Tibial artery (tissue), 4 donors: ENCODE measurements around the gene NRCAM.

Experiments
- DNase-seq, 2 donors: peaks; one replicate each; pipeline ENCODE4 v3.0.0-alpha.2; 2019
- H3K27ac ChIP-seq, 2 donors: fragments of 200-600 bp; sonication (generic) in 1 of 2; 1 replicate in 1 of 2; 2 replicates in 1 of 2; pipeline ENCODE4 v1.5.1; 2018 to 2019; ENCODE audit warnings: mild to moderate bottlenecking in 1 of 2
- H3K27me3 ChIP-seq, 2 donors: fragments of 200-600 bp; sonication (generic) in 1 of 2; one replicate each; pipeline versions ENCODE4 v1.5.1 to v1.6.0; 2016 to 2019
- H3K36me3 ChIP-seq, 3 donors: fragments of 200-600 bp; sonication (generic) in 2 of 3; one replicate each; pipeline ENCODE4 v1.5.1; 2016 to 2019; ENCODE audit warnings: mild to moderate bottlenecking in 2 of 3
- H3K4me1 ChIP-seq, 4 donors: fragments of 200-600 bp; sonication (generic) in 2 of 4; 1 replicate in 3 of 4; 2 replicates in 1 of 4; pipeline ENCODE4 v1.5.1; 2016 to 2019
- H3K4me3 ChIP-seq, 2 donors: fragments of 200-600 bp; sonication (generic) in 1 of 2; 1 replicate in 1 of 2; 2 replicates in 1 of 2; pipeline ENCODE4 v1.5.1; 2018 to 2019; ENCODE audit warnings: mild to moderate bottlenecking in 2 of 2
- H3K9me3 ChIP-seq, 3 donors: fragments of 200-600 bp; sonication (generic) in 1 of 3; one replicate each; pipeline ENCODE4 v1.5.1; 2016 to 2019
- intact Hi-C: fragments of 100-400 bp; cut with DNase I; formaldehyde crosslinking; loops from one replicate; pipeline ENCODE4 v1.15.0; 2023; ENCODE audit warnings: low total_unique reads
- TF ChIP-seq, protein P1 (sequence below), 2 experiments: fragments of 200-600 bp in 1 of 2; fragments of 450-650 bp in 1 of 2; IDR thresholded peaks; one replicate each; pipeline ENCODE4 v1.5.1; 2017 to 2019; ENCODE audit warnings: antibody characterized with exemption in 2 of 2, mild to moderate bottlenecking in 1 of 2, moderate library complexity in 1 of 2

Gene NRCAM

DNA sequence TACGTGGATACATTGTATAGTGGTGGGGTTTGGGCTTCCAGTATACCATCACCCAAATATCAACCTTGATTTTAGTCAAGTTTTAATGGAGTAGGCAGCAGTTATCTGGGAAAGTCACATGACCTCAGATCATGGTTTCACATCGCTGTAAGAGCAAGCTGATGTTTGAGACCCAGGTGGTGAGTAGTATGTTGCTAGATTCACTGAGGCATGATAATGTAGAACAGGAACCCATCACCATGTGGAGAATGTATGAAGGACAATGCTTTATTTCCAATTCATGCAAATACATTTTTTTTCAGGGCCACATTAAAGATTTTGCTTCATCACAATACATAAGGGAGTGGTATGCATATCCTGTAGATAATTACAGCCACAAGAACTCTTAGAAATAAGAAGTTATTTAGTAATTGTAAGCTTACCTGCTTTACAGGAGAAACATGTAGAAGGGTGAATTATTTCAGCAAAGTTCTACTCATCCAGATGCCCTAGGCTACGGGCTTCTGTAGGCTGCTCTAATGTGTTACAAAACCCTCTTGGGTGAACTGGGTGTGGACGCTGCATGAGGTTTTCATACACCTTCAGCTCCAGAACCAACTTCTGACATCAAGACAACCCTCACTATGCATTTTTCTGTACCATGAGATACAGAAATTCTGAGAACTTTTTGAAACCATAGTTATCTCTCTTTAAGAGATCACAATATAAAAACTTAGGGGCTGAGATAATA, 298.5 kb downstream of the NRCAM start:
- TF ChIP-seq, protein P1, sequence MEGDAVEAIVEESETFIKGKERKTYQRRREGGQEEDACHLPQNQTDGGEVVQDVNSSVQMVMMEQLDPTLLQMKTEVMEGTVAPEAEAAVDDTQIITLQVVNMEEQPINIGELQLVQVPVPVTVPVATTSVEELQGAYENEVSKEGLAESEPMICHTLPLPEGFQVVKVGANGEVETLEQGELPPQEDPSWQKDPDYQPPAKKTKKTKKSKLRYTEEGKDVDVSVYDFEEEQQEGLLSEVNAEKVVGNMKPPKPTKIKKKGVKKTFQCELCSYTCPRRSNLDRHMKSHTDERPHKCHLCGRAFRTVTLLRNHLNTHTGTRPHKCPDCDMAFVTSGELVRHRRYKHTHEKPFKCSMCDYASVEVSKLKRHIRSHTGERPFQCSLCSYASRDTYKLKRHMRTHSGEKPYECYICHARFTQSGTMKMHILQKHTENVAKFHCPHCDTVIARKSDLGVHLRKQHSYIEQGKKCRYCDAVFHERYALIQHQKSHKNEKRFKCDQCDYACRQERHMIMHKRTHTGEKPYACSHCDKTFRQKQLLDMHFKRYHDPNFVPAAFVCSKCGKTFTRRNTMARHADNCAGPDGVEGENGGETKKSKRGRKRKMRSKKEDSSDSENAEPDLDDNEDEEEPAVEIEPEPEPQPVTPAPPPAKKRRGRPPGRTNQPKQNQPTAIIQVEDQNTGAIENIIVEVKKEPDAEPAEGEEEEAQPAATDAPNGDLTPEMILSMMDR (IDR thresholded peaks at IDR 0.05), result no peak
- intact Hi-C loops, result no loop called here
- H3K4me3 ChIP-seq, result no peak overlapping the region
- no peaks in the 10 kb centered on the region for H3K4me1 ChIP-seq
- no peak for DNase-seq
- no peak overlapping the region for H3K27ac ChIP-seq
- H3K36me3 ChIP-seq, result no peaks in the 10 kb centered on the region
- no peaks in the 10 kb centered on the region for H3K27me3 ChIP-seq
- H3K9me3 ChIP-seq, result no peaks in the 10 kb centered on the region

DNA sequence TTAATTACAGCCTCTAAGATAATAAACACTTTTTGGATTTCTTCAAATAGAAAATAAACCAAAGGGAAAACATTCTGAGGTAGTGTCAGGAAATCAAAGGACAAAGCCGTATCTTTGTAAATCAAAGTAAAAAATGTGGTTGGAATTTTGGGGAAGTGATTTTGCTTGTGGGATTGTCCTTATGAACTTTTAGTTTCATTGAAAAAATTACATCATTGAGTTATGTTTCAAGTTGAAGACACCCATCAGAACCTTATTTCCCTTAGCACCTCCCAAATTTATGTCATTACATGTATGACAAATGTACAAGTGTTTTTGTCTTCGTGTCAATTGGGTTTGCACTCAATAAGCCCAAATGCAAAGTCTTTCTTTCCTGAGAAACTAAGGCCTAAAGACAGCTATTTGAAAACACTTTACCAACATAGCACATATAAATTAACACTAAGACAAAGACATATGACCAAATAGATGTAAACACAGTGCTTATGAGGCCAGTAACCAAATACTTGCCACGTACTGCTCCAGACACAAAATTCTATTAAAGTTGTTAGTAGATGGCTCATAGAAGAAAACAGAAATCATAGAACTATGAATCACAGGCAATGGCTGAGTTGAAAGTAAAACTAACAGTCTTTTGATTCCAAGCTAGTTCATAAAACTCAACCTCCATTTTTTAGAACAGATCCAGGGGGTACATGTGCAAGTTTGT, 299.2 kb downstream of the NRCAM start:
- intact Hi-C loops, result no loop called here
- Histone ChIP-seq H3K36me3 (no peaks in the 10 kb centered on the region), H3K9me3 (no peaks in the 10 kb centered on the region), H3K4me3 (no peak overlapping the region), H3K4me1 (no peaks in the 10 kb centered on the region), H3K27ac (no peak overlapping the region), H3K27me3 (no peaks in the 10 kb centered on the region)
- TF ChIP-seq, protein P1 (IDR thresholded peaks at IDR 0.05), result no peak
- no peak for DNase-seq

DNA sequence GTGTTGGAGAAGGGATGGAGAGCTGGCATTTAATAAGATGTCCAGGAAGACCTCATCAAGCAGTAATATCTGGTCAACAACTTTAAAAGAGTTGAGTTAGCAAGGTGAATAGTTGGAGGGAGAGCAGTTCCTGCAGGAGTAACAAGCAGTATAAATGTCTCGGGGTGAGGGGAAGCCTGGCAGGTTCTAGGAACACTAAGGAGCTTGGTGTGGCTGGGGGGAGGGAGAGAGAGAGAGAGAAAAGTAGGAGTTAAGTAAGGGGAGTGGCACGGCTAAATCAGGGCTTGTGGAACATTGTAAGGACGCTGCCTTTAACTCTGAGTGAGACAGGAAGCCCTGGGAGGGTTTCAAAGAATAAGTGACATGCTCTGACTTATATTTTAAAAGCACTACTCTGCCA, 304.0 kb downstream of the NRCAM start:
- no peaks in the 10 kb centered on the region for H3K4me1 ChIP-seq
- intact Hi-C loops, result no loop called here
- no peak overlapping the region for H3K4me3 ChIP-seq
- no peaks in the 10 kb centered on the region for H3K36me3 ChIP-seq
- DNase-seq, result no peak
- TF ChIP-seq, protein P1 (IDR thresholded peaks at IDR 0.05), result no peak
- no peaks in the 10 kb centered on the region for H3K9me3 ChIP-seq
- no peaks in the 10 kb centered on the region for H3K27me3 ChIP-seq
- no peak overlapping the region for H3K27ac ChIP-seq

DNA sequence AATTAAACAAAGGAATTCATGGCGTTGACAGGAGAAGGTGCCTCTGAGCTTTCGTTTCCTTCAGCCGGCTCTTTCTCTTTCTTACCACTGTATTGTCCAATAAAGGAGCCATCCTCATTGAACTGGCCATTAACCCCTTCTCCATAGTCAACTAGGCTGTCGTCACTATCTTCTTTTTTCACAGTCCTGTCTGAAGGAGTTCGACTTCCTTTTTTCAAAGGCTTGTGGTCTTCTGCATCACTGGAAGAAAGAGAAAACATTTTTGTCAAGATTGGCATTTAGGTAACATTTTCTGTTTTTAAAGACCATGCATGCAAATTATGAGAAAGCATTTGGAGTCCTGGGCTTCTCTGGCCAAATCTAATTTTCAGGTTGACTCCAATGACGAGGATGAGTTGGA, 306.3 kb downstream of the NRCAM start:
- TF ChIP-seq, protein P1 (IDR thresholded peaks at IDR 0.05), result no peak
- no peak overlapping the region for H3K27ac ChIP-seq
- H3K4me3 ChIP-seq, result no peak overlapping the region
- intact Hi-C loops, result loop anchor here (10.0 kb wide), 1 partner anchor 265 kb away; no protein-coding TSS in a partner anchor
- H3K4me1 ChIP-seq, result peaks cover 0 to 4% (median 0%) of the 10 kb centered on the region in 4 donors
- DNase-seq, result no peak
- no peaks in the 10 kb centered on the region for H3K9me3 ChIP-seq
- H3K36me3 ChIP-seq, result no peaks in the 10 kb centered on the region
- no peaks in the 10 kb centered on the region for H3K27me3 ChIP-seq

DNA sequence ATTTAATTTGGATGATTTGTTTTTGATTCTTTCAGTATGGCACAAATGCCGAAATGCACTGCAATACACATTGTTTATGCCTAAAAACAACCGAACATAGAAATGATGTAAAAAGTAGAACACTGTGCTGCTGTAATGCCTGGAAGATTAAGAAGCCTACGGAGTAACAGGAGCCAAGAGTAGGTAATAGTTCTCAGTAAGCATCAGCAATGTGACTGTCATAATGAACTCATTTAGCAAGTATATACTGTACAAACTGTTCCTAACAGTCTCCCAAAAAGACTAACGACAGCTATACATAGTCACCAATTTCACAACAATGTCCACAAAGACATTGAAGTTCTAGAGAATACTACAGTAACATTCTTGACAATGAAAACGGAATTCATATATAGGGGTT, 307.1 kb downstream of the NRCAM start:
- Histone ChIP-seq H3K27me3 (no peaks in the 10 kb centered on the region), H3K27ac (no peak overlapping the region), H3K4me1 (peaks cover 0 to 4% (median 0%) of the 10 kb centered on the region in 4 donors), H3K36me3 (no peaks in the 10 kb centered on the region), H3K4me3 (no peak overlapping the region), H3K9me3 (no peaks in the 10 kb centered on the region)
- TF ChIP-seq, protein P1 (IDR thresholded peaks at IDR 0.05), result no peak
- intact Hi-C loops, result loop anchor here (10.0 kb wide), 1 partner anchor 264 kb away; no protein-coding TSS in a partner anchor
- no peak for DNase-seq
